MM.1S (cell line): ENCODE data around the gene RGS13.

Source experiments
- DNase-seq: peaks from one replicate; pipeline ENCODE4 v3.0.0-alpha.2; 2015
- H2AFZ ChIP-seq: fragments of 300-600 bp; sonication (generic); 2 replicates; pipeline ENCODE4 v1.6.0; 2016; ENCODE audit warnings: antibody characterized with exemption, low read length
- H3F3A ChIP-seq: fragments of 300-600 bp; sonication (generic); 2 replicates; pipeline ENCODE4 v1.6.1; 2016; ENCODE audit warnings: mild to moderate bottlenecking, antibody characterized with exemption, low read length, moderate library complexity, mixed read lengths; ENCODE audit not compliant: insufficient read depth
- H3K27ac ChIP-seq: fragments of 300-600 bp; sonication (generic); 2 replicates; pipeline ENCODE4 v1.5.1; 2016; ENCODE audit warnings: mild to moderate bottlenecking, low read length
- H3K27me3 ChIP-seq: fragments of 300-600 bp; sonication (generic); replicated peaks from 2 replicates; pipeline ENCODE4 v1.6.0; 2016; ENCODE audit warnings: low read length; ENCODE audit not compliant: insufficient read depth
- H3K36me3 ChIP-seq: fragments of 300-600 bp; sonication (generic); replicated peaks from 2 replicates; pipeline ENCODE4 v1.6.1; 2016; ENCODE audit warnings: mild to moderate bottlenecking, low read length, mixed read lengths; ENCODE audit not compliant: insufficient read depth
- H3K4me1 ChIP-seq: fragments of 300-600 bp; sonication (generic); 2 replicates; pipeline ENCODE4 v1.6.1; 2016; ENCODE audit warnings: low read length, mixed read lengths
- H3K4me2 ChIP-seq: fragments of 300-600 bp; sonication (generic); 2 replicates; pipeline ENCODE4 v1.6.0; 2016; ENCODE audit warnings: low read depth, low read length
- H3K4me3 ChIP-seq: fragments of 300-600 bp; sonication (generic); 2 replicates; pipeline ENCODE4 v1.5.1; 2016; ENCODE audit warnings: low read length, mixed read lengths
- H3K79me2 ChIP-seq: fragments of 300-600 bp; sonication (generic); 2 replicates; pipeline ENCODE4 v1.6.1; 2016; ENCODE audit warnings: mixed run types, low read length, mixed read lengths
- H3K9ac ChIP-seq: fragments of 300-600 bp; sonication (generic); 2 replicates; pipeline ENCODE4 v1.6.1; 2016; ENCODE audit warnings: low read length, mixed read lengths
- H3K9me2 ChIP-seq: fragments of 300-600 bp; sonication (generic); replicated peaks from 2 replicates; pipeline ENCODE4 v1.6.1; 2016; ENCODE audit warnings: mild to moderate bottlenecking, low read length, mixed read lengths; ENCODE audit not compliant: insufficient read depth
- H3K9me3 ChIP-seq: fragments of 300-600 bp; sonication (generic); replicated peaks from 2 replicates; pipeline ENCODE4 v1.6.1; 2016; ENCODE audit warnings: mild to moderate bottlenecking, low read length, mixed read lengths; ENCODE audit not compliant: insufficient read depth
- H4K20me1 ChIP-seq: fragments of 300-600 bp; sonication (generic); 2 replicates; pipeline ENCODE4 v1.6.1; 2016; ENCODE audit warnings: mild to moderate bottlenecking, low read length, moderate library complexity, mixed read lengths; ENCODE audit not compliant: insufficient read depth
- EZH2 ChIP-seq: fragments of 300-600 bp; sonication (generic); optimal IDR thresholded peaks from 2 replicates; pipeline ENCODE3; 2017; ENCODE audit warnings: low read depth, mild to moderate bottlenecking, antibody characterized with exemption, low read length, mixed read lengths
- EZH2phosphoT487 ChIP-seq: fragments of 300-600 bp; sonication (generic); IDR thresholded peaks from 2 replicates; pipeline ENCODE4 v1.6.1; 2018; ENCODE audit warnings: antibody characterized with exemption, low read length
- TF ChIP-seq, protein P1 (sequence below): fragments of 300-600 bp; sonication (generic); IDR thresholded peaks from 2 replicates; pipeline ENCODE4 v1.5.1; 2016; ENCODE audit warnings: antibody characterized with exemption, low read length, mixed read lengths

RGS13 gene, protein sequence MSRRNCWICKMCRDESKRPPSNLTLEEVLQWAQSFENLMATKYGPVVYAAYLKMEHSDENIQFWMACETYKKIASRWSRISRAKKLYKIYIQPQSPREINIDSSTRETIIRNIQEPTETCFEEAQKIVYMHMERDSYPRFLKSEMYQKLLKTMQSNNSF

DNA sequence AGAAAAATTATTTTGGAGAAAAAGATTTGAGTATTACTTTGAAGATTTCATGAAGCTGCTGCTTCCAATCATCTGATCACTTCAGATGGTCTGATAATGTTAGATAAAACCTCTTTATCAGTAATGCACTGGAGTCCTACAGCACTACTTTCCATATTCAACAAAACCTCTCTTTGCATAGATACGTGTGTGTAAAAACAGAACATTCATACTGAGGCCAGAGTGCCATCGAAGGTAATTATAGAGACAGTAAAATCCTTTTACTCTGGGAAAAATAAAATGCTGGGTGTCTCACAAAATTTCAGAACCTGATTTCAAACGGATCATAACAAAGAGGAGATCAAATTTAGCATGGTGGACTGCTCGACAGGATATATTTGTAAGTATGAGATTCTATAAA, at the start of gene RGS13:
Gene RGS13, plus strand, starts transcription at position 209 of the 400 bp plus-strand sequence. CDS start 8,188 bp downstream, outside the sequence.
- TF ChIP-seq EZH2 (no peak), EZH2phosphoT487 (no peak)
- TF ChIP-seq, protein P1, sequence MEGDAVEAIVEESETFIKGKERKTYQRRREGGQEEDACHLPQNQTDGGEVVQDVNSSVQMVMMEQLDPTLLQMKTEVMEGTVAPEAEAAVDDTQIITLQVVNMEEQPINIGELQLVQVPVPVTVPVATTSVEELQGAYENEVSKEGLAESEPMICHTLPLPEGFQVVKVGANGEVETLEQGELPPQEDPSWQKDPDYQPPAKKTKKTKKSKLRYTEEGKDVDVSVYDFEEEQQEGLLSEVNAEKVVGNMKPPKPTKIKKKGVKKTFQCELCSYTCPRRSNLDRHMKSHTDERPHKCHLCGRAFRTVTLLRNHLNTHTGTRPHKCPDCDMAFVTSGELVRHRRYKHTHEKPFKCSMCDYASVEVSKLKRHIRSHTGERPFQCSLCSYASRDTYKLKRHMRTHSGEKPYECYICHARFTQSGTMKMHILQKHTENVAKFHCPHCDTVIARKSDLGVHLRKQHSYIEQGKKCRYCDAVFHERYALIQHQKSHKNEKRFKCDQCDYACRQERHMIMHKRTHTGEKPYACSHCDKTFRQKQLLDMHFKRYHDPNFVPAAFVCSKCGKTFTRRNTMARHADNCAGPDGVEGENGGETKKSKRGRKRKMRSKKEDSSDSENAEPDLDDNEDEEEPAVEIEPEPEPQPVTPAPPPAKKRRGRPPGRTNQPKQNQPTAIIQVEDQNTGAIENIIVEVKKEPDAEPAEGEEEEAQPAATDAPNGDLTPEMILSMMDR: no peak

DNA sequence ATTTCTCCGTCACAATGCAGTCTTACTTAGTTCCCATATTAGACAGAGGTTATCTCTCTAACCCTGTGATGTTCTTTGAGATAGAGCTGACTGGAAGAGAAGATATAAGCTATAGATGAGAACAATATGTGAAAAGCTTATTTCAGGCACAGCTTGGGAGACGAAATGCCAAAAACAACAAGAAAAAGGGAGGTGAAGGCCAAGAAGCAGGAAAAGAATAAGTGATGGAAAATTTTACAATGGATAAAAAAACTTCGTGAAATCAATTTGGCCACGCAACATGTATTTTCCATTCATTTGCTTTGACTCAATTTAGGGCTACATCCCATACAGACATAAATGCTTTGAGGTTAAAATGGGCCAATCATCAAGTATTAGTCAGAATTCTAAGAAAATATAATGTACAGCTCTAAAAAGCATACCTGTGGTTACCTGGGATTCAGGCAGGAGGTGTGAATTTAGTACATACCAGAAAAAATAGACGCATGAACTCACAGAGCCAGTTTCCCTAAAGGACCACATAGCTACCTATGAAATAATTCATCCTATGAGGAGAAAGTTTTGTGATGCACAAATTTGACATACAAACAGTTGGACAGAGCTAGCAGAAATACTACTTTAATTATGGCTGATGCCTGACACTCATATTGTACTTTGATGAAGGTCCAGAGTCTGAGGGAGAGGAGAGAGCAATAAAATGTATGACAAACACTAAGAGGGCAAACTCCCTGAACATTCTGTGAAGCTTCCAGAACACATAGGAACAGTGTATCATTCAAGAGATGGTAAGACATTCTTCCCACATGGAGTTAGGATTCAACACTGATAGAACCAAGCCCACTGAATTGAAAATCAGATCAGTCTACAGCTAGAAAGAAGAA, 48.3 kb upstream of the RGS13 start:
- Histone ChIP-seq H4K20me1 (no peaks in the 10 kb centered on the region), H3K4me2 (no peak overlapping the region), H2AFZ (no peak overlapping the region), H3K27ac (no peak overlapping the region), H3K27me3 (no peaks in the 10 kb centered on the region), H3K79me2 (no peaks in the 10 kb centered on the region), H3K4me1 (peaks cover 14% of the 10 kb centered on the region), H3K9me3 (no peaks in the 10 kb centered on the region), H3K9me2 (no peaks in the 10 kb centered on the region), H3K4me3 (no peak overlapping the region), H3F3A (no peaks in the 10 kb centered on the region), H3K9ac (no peak overlapping the region), H3K36me3 (no peaks in the 10 kb centered on the region)
- no peak for DNase-seq
- TF ChIP-seq EZH2phosphoT487 (no peak), EZH2 (no peak)
- TF ChIP-seq, protein P1: no peak

More for the DNA sequence above, at the start of gene RGS13:
- no peak for DNase-seq
- Histone ChIP-seq H3K27ac (no peak within 1 kb of the TSS), H3K9me3 (no peaks in the 10 kb centered on the region), H4K20me1 (no peaks in the 10 kb centered on the region), H3K4me1 (peaks cover 13% of the 10 kb centered on the region), H3K9ac (no peak within 1 kb of the TSS), H2AFZ (no peak within 1 kb of the TSS), H3K4me3 (no peak within 1 kb of the TSS), H3K9me2 (no peaks in the 10 kb centered on the region; the same call in 1 of the 2 replicates), H3K27me3 (no peaks in the 10 kb centered on the region), H3K4me2 (no peak within 1 kb of the TSS), H3K79me2 (no peaks in the 10 kb centered on the region), H3K36me3 (no peaks in the 10 kb centered on the region), H3F3A (peaks cover 4% of the 10 kb centered on the region; the same call in 1 of the 2 replicates)

DNA sequence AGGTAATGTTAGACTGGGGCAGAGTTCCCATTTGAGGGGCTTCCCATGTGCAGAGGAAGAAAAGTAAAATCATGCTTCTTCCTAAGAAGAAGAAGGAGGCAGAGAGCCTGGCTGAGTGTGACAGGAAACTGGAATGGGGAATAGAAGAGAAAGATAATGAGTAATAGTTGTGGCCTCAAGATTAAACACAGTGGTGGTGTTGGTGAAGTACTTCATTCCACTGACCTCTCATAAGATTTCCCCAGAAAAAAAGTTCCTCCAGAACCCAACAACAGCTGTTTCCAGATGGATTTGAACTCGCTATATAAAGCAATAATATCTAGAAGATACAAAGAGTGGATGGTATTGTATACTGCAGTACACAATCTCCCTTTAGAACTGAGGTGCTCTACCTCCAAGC, 47.4 kb upstream of the RGS13 start:
- Histone ChIP-seq H2AFZ (no peak overlapping the region), H3K9me3 (no peaks in the 10 kb centered on the region), H3K27me3 (no peaks in the 10 kb centered on the region), H3K36me3 (no peaks in the 10 kb centered on the region), H3K9me2 (no peaks in the 10 kb centered on the region), H4K20me1 (no peaks in the 10 kb centered on the region), H3F3A (no peaks in the 10 kb centered on the region), H3K9ac (no peak overlapping the region), H3K4me2 (no peak overlapping the region), H3K79me2 (no peaks in the 10 kb centered on the region), H3K4me3 (no peak overlapping the region), H3K27ac (no peak overlapping the region), H3K4me1 (peaks cover 22% of the 10 kb centered on the region)
- no peak for TF ChIP-seq EZH2phosphoT487
- TF ChIP-seq, protein P1: no peak
- TF ChIP-seq EZH2: no peak
- DNase-seq: no peak
